Measurements from ENCODE around the gene RERE. TPM values are rescaled to one million over a fixed set of nuclear protein-coding genes. Genes with fewer than 3 reads are reported as not detected.

Gene RERE
- total and polyA plus RNA-seq, 2 experiments from 2014 or later: 148 to 170 TPM

DNA sequence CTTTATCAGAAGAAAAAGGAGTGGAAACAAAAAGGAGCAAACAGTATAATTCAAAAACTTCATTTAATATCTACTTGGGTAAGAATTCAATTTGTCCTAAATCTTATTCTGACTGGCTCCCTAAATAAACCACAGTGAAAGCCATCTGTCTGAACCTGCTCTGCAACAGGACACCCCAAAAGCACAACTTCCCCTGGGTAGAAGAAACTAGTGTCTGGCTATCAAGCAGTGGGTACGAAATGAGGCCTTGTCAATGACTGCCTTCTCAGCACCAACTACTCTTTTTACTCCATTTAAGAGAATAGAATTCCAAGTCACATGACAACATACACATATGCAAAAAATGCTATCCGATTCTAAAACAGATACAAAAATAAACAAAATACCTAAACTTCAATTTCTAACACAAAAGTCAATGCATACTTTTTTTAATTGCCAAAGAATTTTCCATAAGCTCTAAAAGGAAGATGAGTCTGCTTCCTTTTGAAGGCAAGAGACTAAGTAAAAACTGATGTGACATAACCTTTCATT lies 292.7 kb downstream of the RERE start:
- Histone ChIP-seq H3K79me2 (replicated peaks; ENCODE audit: insufficient read depth) (peaks cover 71% of the 10 kb centered on the region), H3K36me3 (ENCODE audit: insufficient read depth) (no peaks in the 10 kb centered on the region), H3K4me3 (no peak overlapping the region), H4K20me1 (replicated peaks; ENCODE audit: insufficient read depth) (peaks cover 5% of the 10 kb centered on the region), H3K4me1 (ENCODE audit: insufficient read depth) (peaks cover 40% of the 10 kb centered on the region), H3K27ac (ENCODE audit: low read depth) (no peak overlapping the region), H3K4me2 (no peak overlapping the region), H3K27me3 (ENCODE audit: insufficient read depth) (no peaks in the 10 kb centered on the region), H2AFZ (no peak overlapping the region), H3F3A (replicated peaks; ENCODE audit: low read depth) (no peaks in the 10 kb centered on the region), H3K9me2 (ENCODE audit: insufficient read depth) (no peaks in the 10 kb centered on the region)
- H3K36me3 Mint-ChIP-seq (ENCODE audit: low read depth): peaks cover 13% of the 10 kb centered on the region
- TF ChIP-seq POLR2AphosphoS5 (IDR thresholded peaks at IDR 0.05; ENCODE audit: low read depth): no peak
- TF ChIP-seq ZNF114 (CRISPR knock-in tag; IDR thresholded peaks at IDR 0.05): no peak
- TF ChIP-seq, protein P1, sequence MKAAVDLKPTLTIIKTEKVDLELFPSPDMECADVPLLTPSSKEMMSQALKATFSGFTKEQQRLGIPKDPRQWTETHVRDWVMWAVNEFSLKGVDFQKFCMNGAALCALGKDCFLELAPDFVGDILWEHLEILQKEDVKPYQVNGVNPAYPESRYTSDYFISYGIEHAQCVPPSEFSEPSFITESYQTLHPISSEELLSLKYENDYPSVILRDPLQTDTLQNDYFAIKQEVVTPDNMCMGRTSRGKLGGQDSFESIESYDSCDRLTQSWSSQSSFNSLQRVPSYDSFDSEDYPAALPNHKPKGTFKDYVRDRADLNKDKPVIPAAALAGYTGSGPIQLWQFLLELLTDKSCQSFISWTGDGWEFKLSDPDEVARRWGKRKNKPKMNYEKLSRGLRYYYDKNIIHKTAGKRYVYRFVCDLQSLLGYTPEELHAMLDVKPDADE (IDR thresholded peaks at IDR 0.05): no peak
- TF ChIP-seq JUNB (IDR thresholded peaks at IDR 0.05; ENCODE audit: unreplicated experiment): no peak
- TF ChIP-seq, protein P2, sequence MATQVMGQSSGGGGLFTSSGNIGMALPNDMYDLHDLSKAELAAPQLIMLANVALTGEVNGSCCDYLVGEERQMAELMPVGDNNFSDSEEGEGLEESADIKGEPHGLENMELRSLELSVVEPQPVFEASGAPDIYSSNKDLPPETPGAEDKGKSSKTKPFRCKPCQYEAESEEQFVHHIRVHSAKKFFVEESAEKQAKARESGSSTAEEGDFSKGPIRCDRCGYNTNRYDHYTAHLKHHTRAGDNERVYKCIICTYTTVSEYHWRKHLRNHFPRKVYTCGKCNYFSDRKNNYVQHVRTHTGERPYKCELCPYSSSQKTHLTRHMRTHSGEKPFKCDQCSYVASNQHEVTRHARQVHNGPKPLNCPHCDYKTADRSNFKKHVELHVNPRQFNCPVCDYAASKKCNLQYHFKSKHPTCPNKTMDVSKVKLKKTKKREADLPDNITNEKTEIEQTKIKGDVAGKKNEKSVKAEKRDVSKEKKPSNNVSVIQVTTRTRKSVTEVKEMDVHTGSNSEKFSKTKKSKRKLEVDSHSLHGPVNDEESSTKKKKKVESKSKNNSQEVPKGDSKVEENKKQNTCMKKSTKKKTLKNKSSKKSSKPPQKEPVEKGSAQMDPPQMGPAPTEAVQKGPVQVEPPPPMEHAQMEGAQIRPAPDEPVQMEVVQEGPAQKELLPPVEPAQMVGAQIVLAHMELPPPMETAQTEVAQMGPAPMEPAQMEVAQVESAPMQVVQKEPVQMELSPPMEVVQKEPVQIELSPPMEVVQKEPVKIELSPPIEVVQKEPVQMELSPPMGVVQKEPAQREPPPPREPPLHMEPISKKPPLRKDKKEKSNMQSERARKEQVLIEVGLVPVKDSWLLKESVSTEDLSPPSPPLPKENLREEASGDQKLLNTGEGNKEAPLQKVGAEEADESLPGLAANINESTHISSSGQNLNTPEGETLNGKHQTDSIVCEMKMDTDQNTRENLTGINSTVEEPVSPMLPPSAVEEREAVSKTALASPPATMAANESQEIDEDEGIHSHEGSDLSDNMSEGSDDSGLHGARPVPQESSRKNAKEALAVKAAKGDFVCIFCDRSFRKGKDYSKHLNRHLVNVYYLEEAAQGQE (IDR thresholded peaks at IDR 0.05; ENCODE audit: unreplicated experiment): no peak
- TF ChIP-seq, protein P3, sequence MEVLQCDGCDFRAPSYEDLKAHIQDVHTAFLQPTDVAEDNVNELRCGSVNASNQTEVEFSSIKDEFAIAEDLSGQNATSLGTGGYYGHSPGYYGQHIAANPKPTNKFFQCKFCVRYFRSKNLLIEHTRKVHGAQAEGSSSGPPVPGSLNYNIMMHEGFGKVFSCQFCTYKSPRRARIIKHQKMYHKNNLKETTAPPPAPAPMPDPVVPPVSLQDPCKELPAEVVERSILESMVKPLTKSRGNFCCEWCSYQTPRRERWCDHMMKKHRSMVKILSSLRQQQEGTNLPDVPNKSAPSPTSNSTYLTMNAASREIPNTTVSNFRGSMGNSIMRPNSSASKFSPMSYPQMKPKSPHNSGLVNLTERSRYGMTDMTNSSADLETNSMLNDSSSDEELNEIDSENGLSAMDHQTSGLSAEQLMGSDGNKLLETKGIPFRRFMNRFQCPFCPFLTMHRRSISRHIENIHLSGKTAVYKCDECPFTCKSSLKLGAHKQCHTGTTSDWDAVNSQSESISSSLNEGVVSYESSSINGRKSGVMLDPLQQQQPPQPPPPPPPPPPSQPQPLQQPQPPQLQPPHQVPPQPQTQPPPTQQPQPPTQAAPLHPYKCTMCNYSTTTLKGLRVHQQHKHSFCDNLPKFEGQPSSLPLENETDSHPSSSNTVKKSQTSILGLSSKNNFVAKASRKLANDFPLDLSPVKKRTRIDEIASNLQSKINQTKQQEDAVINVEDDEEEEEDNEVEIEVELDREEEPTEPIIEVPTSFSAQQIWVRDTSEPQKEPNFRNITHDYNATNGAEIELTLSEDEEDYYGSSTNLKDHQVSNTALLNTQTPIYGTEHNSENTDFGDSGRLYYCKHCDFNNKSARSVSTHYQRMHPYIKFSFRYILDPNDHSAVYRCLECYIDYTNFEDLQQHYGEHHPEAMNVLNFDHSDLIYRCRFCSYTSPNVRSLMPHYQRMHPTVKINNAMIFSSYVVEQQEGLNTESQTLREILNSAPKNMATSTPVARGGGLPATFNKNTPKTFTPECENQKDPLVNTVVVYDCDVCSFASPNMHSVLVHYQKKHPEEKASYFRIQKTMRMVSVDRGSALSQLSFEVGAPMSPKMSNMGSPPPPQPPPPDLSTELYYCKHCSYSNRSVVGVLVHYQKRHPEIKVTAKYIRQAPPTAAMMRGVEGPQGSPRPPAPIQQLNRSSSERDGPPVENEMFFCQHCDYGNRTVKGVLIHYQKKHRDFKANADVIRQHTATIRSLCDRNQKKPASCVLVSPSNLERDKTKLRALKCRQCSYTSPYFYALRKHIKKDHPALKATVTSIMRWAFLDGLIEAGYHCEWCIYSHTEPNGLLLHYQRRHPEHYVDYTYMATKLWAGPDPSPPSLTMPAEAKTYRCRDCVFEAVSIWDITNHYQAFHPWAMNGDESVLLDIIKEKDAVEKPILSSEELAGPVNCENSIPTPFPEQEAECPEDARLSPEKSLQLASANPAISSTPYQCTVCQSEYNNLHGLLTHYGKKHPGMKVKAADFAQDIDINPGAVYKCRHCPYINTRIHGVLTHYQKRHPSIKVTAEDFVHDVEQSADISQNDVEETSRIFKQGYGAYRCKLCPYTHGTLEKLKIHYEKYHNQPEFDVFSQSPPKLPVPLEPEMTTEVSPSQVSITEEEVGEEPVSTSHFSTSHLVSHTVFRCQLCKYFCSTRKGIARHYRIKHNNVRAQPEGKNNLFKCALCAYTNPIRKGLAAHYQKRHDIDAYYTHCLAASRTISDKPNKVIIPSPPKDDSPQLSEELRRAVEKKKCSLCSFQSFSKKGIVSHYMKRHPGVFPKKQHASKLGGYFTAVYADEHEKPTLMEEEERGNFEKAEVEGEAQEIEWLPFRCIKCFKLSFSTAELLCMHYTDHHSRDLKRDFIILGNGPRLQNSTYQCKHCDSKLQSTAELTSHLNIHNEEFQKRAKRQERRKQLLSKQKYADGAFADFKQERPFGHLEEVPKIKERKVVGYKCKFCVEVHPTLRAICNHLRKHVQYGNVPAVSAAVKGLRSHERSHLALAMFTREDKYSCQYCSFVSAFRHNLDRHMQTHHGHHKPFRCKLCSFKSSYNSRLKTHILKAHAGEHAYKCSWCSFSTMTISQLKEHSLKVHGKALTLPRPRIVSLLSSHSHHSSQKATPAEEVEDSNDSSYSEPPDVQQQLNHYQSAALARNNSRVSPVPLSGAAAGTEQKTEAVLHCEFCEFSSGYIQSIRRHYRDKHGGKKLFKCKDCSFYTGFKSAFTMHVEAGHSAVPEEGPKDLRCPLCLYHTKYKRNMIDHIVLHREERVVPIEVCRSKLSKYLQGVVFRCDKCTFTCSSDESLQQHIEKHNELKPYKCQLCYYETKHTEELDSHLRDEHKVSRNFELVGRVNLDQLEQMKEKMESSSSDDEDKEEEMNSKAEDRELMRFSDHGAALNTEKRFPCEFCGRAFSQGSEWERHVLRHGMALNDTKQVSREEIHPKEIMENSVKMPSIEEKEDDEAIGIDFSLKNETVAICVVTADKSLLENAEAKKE (CRISPR knock-in tag; IDR thresholded peaks at IDR 0.05): no peak
- DNase-seq (ENCODE audit: low spot score) (no peak), ATAC-seq (no peak)
- peaks cover 21% of the 10 kb centered on the region for H3K4me1 Mint-ChIP-seq
- H3K4me3 Mint-ChIP-seq: no peak overlapping the region
- H3K27ac Mint-ChIP-seq: peak overlapping the region; percentile 45; the same call in 1 of the 2 replicates
- H3K27me3 Mint-ChIP-seq (ENCODE audit: insufficient read depth, low read depth, poor library complexity): peaks cover 1% of the 10 kb centered on the region
- no peaks in the 10 kb centered on the region for H3K9me3 Mint-ChIP-seq
